Non-pigmented ciliary epithelial cell (primary cell): ENCODE measurements around the gene CEP41.

Experiments used
- DNase-seq: peaks from one replicate; pipeline ENCODE4 v3.0.0-alpha.2; 2010; ENCODE audit warnings: low read depth

CEP41 gene

GRCh38 chr7:130417213-130417612 is 23.6 kb downstream of the CEP41 start:
- DNase-seq = no peak

- no peak for DNase-seq
These were observed 25.8 kb downstream of the CEP41 start for GRCh38 chr7:130415006-130415405.

- DNase-seq = no peak
These were observed 27.6 kb downstream of the CEP41 start for GRCh38 chr7:130413201-130413600.

GRCh38 chr7:130410868-130411541 is 29.8 kb downstream of the CEP41 start:
- no peak for DNase-seq

DNA sequence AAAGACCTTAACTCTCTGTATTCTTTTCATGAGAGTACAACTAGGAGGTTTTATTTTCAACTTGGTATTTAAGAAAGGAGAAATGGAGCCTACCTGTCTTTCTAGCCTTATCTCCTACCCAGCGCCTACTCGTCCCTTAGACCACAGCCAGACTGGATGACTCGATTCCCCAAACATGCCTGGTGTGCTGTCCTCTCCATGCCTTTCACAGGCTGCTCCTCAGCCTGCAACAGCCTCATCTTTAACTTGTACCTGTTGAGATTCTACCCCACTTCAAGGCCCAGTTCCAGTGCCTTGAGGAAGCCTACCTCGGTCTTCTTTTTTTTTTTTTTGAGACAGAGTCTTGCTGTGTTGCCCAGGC is 31.1 kb downstream of the CEP41 start:
- DNase-seq = no peak

GRCh38 chr7:130409067-130409711 is 31.6 kb downstream of the CEP41 start:
- DNase-seq = no peak

DNA sequence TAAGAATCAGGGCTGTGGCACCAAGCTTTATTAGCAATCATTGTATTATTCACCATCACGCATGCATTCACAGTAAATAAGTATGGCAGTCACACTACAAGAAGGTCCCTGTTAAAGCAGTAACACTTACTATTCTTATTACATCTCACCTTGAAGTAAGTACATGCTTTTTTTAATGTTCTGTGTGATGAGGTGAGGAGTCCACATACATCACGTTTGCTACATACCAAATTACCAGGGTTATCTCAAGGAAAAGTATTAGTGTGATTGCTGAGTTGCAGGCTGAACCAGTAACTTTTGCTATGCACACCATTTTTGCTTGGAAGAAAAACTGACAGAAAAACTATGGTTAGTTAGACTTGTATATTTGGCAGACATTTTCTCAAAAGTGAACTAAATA is 35.8 kb downstream of the CEP41 start:
- DNase-seq = no peak

GRCh38 chr7:130401578-130401977 is 39.2 kb downstream of the CEP41 start:
- no peak for DNase-seq

DNA sequence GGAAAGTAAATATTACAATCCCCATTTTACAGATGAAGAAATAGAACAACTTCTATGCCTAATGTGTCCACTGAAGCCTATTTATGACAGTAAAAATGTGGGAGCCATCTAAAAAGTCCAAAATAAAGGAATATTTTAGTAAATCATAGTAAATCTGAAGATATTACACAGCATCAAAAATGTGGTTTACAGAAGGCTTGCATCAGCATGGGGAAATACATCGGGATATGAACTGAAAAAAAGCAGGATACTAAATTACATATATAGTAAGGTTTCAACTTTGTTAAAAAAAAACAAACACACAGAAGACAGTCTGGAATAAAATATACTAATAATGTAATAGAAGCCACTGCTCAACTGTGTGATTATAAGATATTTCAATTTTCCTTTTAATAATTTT is 39.7 kb downstream of the CEP41 start:
- no peak for DNase-seq

DNA sequence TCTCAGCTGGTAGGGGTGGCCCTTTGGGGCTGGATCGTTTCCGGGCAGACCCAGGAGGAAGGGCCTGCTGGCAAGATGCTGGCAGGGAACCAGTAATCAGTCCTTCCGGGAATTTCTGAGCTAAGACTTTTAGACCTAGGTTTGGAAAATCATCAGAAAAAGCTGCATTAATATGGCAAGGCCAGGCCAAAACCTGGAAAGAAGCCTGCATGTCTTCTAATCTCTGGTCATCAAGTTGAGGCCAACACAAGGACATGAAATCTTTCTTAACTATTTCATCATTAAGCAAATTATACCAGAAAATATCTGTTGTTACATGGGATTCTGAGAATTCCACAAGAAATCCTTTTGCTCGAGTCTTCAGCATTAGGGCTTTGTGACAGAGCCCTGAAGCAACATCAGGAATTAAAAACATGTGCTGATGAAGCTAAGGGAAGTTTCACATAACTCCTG is 40.7 kb downstream of the CEP41 start:
- no peak for DNase-seq

GRCh38 chr7:130398526-130399090 is 42.2 kb downstream of the CEP41 start:
- no peak for DNase-seq

DNA sequence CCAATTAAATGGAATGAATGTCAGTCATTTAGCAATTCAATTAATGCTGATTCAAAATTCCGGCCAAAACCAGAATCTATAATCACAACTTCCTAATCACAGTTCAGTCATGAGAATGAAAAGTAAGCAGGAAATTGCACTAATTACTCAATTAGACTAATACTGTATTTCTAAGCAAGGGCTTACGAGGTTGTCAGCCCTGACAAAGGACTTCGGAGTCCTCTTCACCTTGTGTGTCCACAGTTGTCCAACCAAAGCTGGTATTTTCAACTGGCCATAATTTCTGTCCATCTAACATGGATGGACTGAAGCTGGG is 43.1 kb downstream of the CEP41 start:
- DNase-seq = no peak

GRCh38 chr7:130397051-130397757 is 43.6 kb downstream of the CEP41 start:
- DNase-seq = no peak

DNA sequence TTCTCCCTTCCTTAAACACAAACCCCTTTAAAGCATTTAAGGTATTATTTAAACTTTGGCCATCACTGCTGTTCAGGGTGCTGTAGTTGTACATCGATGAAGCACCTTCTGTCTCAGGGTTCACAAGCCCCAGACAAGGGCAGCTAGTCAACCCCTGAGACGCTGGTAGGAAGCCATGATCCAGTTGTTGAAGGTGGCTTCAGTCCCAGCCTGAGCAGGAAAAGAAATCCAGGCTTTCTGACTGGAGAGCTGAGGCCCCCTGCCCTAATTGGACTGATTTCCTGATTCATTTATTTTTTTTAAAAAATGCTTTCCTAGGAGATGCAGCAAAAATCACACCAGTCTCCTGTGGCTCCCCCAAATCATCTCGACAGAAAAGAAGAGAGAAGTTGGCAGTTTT is 44.7 kb downstream of the CEP41 start:
- DNase-seq = no peak

- DNase-seq = no peak
These were observed 45.4 kb downstream of the CEP41 start for GRCh38 chr7:130395421-130395820.

GRCh38 chr7:130394421-130395195 is 46.2 kb downstream of the CEP41 start:
- no peak for DNase-seq

GRCh38 chr7:130393841-130394411 is 46.9 kb downstream of the CEP41 start:
- no peak for DNase-seq

DNA sequence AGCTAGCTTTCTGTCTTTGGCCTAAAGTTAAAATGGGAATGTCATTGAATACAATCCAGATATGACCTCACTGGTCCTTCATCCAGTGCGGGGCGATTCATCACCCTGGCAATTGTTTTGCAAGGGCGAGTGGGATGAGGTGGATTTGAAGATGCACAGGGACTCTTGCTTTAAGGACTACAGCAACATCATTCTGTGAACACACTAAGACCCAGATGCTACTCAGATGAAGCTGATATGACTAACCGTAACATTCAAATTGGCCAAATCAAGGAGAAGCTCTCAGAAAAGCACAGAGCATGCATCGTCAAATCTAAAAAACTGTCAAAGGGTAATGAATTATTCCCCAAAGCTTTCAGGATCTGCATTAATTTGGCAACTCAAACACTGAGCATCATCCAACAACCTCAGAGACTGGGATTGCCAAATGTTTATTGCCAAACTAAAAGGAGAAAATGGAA is 47.7 kb downstream of the CEP41 start:
- DNase-seq = no peak

DNA sequence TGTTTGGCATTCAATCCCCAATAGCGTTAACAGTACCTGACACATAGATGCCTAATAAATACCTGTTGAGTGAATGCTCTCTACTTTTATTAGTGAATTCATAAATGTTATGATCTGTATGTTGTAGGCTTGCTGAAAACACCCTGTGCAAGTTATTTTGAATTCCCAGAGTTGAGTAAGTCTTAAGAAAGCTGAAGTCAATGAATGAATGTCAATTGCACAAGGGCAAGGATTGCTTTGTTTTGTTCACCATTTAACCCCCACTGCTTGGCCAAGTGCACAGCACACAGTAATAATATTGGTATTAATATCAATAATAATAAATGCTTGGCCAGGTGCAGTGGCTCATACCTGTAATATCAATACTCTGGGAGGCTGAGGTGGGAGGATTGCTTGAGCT is 50.3 kb downstream of the CEP41 start:
- no peak for DNase-seq

GRCh38 chr7:130388671-130389070 is 52.1 kb downstream of the CEP41 start:
- DNase-seq = no peak

GRCh38 chr7:130387628-130388403 is 53.0 kb downstream of the CEP41 start:
- peak; percentile 96 for DNase-seq
